Measurements from ENCODE around the gene NPR2.

- TF ChIP-seq CTCF (IDR thresholded peaks at IDR 0.05) = no peak
- TF ChIP-seq POLR2A (IDR thresholded peaks at IDR 0.05) = no peak
Observed at GRCh38 chr9:35836595-35836994, 45.2 kb downstream of the NPR2 start.
